T-helper 17 cell (primary cell): ENCODE data around the gene APOBEC4. TPM values are rescaled to one million over a fixed set of nuclear protein-coding genes. Genes with fewer than 3 reads are reported as not detected.

Experiments used
- ATAC-seq: fragments of 150-1000 bp; cut with Tn5 transposase; 2 replicates; pipeline ENCODE4 v1.10.0; 2021; ENCODE audit warnings: mild to moderate bottlenecking, moderate library complexity
- DNase-seq, 3 donors: peaks; one replicate each; pipeline versions ENCODE4 v3.0.0 to v3.0.0-alpha.2; 2020 to 2021
- H3K9me3 ChIP-seq: one replicate; pipeline ENCODE4 v1.7.0; 2013; ENCODE audit warnings: low read length, mild to moderate bottlenecking; ENCODE audit not compliant: control insufficient read depth, poor library complexity, severe bottlenecking
- H3K27ac Mint-ChIP-seq: one replicate; pipeline ENCODE4 v1.8.0; 2022; ENCODE audit warnings: mild to moderate bottlenecking, moderate library complexity, mixed read lengths
- H3K27me3 Mint-ChIP-seq: one replicate; pipeline ENCODE4 v1.8.0; 2022; ENCODE audit warnings: mixed read lengths
- H3K36me3 Mint-ChIP-seq: one replicate; pipeline ENCODE4 v1.8.0; 2022; ENCODE audit warnings: low read depth, mixed read lengths
- H3K4me1 Mint-ChIP-seq: one replicate; pipeline ENCODE4 v1.8.0; 2022; ENCODE audit warnings: mild to moderate bottlenecking, mixed read lengths
- H3K4me3 Mint-ChIP-seq: one replicate; pipeline ENCODE4 v1.8.0; 2022; ENCODE audit warnings: mild to moderate bottlenecking, moderate library complexity, mixed read lengths
- total RNA-seq, 4 donors: library from RNA in 2 of 4; stranded (reverse) in 2 of 4; gene quantifications; one replicate each; pipeline ENCODE4 v1.2.3 and lab custom pipeline; 2022 to 2026

The APOBEC4 gene
- not detected for total RNA-seq
- 0 reads per million in 2 donors for total RNA-seq (lab: John Stamatoyannopoulos, UW)

GRCh38 chr1:183652547-183653461, at the start of gene APOBEC4:
APOBEC4 (minus strand) TSS chr1:183653316; CDS start chr1:183648781, 4,535 bp downstream.
- H3K9me3 ChIP-seq: no peaks in the 10 kb centered on the region
- peaks cover 28% of the 10 kb centered on the region for H3K4me1 Mint-ChIP-seq
- peak within 1 kb of the TSS; percentile 58 for H3K4me3 Mint-ChIP-seq
- peak; percentile 58 for ATAC-seq
- DNase-seq: no peak
- peak within 1 kb of the TSS; percentile 91 for H3K27ac Mint-ChIP-seq
- peaks cover 2% of the 10 kb centered on the region for H3K27me3 Mint-ChIP-seq
- no peaks in the 10 kb centered on the region for H3K36me3 Mint-ChIP-seq

GRCh38 chr1:183702813-183703198, 49.7 kb upstream of the APOBEC4 start:
- Mint-ChIP-seq H3K36me3 (no peaks in the 10 kb centered on the region), H3K27me3 (no peaks in the 10 kb centered on the region), H3K4me3 (no peak overlapping the region), H3K27ac (no peak overlapping the region), H3K4me1 (peaks cover 10% of the 10 kb centered on the region)
- no peaks in the 10 kb centered on the region for H3K9me3 ChIP-seq
- ATAC-seq (no peak), DNase-seq (no peak)

- peaks cover 10% of the 10 kb centered on the region for H3K4me1 Mint-ChIP-seq
- H3K27me3 Mint-ChIP-seq: no peaks in the 10 kb centered on the region
- H3K36me3 Mint-ChIP-seq: no peaks in the 10 kb centered on the region
- no peak overlapping the region for H3K4me3 Mint-ChIP-seq
- ATAC-seq: no peak
- H3K27ac Mint-ChIP-seq: no peak overlapping the region
- DNase-seq: no peak
- no peaks in the 10 kb centered on the region for H3K9me3 ChIP-seq
Observed at GRCh38 chr1:183702087-183702812, 49.1 kb upstream of the APOBEC4 start.

- no peaks in the 10 kb centered on the region for H3K27me3 Mint-ChIP-seq
- H3K4me3 Mint-ChIP-seq: no peak overlapping the region
- H3K36me3 Mint-ChIP-seq: no peaks in the 10 kb centered on the region
- DNase-seq (no peak), ATAC-seq (no peak)
- no peaks in the 10 kb centered on the region for H3K9me3 ChIP-seq
- H3K4me1 Mint-ChIP-seq: peaks cover 10% of the 10 kb centered on the region
- H3K27ac Mint-ChIP-seq: no peak overlapping the region
Observed at GRCh38 chr1:183699616-183700160, 46.6 kb upstream of the APOBEC4 start.

GRCh38 chr1:183697814-183698590, 44.9 kb upstream of the APOBEC4 start:
- no peak for ATAC-seq
- peaks cover 2% of the 10 kb centered on the region for H3K36me3 Mint-ChIP-seq

GRCh38 chr1:183696981-183697380, 43.9 kb upstream of the APOBEC4 start:
- H3K27ac Mint-ChIP-seq: no peak overlapping the region
- H3K4me1 Mint-ChIP-seq: peaks cover 12% of the 10 kb centered on the region
- ATAC-seq (no peak), DNase-seq (no peak)
- H3K36me3 Mint-ChIP-seq: peaks cover 2% of the 10 kb centered on the region
- H3K27me3 Mint-ChIP-seq: no peaks in the 10 kb centered on the region
- H3K4me3 Mint-ChIP-seq: no peak overlapping the region
- no peaks in the 10 kb centered on the region for H3K9me3 ChIP-seq

More at GRCh38 chr1:183697814-183698590, 44.9 kb upstream of the APOBEC4 start:
- Mint-ChIP-seq H3K4me3 (no peak overlapping the region), H3K4me1 (peaks cover 12% of the 10 kb centered on the region), H3K27ac (no peak overlapping the region), H3K27me3 (no peaks in the 10 kb centered on the region)
- H3K9me3 ChIP-seq: no peaks in the 10 kb centered on the region
- no peak for DNase-seq

- peaks cover 12% of the 10 kb centered on the region for H3K4me1 Mint-ChIP-seq
- no peak overlapping the region for H3K27ac Mint-ChIP-seq
- H3K9me3 ChIP-seq: no peaks in the 10 kb centered on the region
- H3K4me3 Mint-ChIP-seq: no peak overlapping the region
- H3K27me3 Mint-ChIP-seq: peaks cover 5% of the 10 kb centered on the region
- ATAC-seq: no peak
- no peak for DNase-seq
- peaks cover 2% of the 10 kb centered on the region for H3K36me3 Mint-ChIP-seq
Observed at GRCh38 chr1:183694755-183695154, 41.6 kb upstream of the APOBEC4 start.

GRCh38 chr1:183694066-183694465, 41.0 kb upstream of the APOBEC4 start:
- peaks cover 2% of the 10 kb centered on the region for H3K36me3 Mint-ChIP-seq
- ATAC-seq: no peak
- H3K27ac Mint-ChIP-seq: no peak overlapping the region
- no peaks in the 10 kb centered on the region for H3K9me3 ChIP-seq
- no peak for DNase-seq
- peaks cover 5% of the 10 kb centered on the region for H3K27me3 Mint-ChIP-seq
- H3K4me1 Mint-ChIP-seq: peaks cover 12% of the 10 kb centered on the region
- no peak overlapping the region for H3K4me3 Mint-ChIP-seq

GRCh38 chr1:183693521-183693920, 40.4 kb upstream of the APOBEC4 start:
- DNase-seq (no peak), ATAC-seq (no peak)
- Mint-ChIP-seq H3K27ac (no peak overlapping the region), H3K4me3 (no peak overlapping the region), H3K4me1 (peaks cover 9% of the 10 kb centered on the region), H3K36me3 (peaks cover 2% of the 10 kb centered on the region), H3K27me3 (peaks cover 5% of the 10 kb centered on the region)
- no peaks in the 10 kb centered on the region for H3K9me3 ChIP-seq

GRCh38 chr1:183689762-183690204, 36.7 kb upstream of the APOBEC4 start:
- no peak overlapping the region for H3K27ac Mint-ChIP-seq
- peaks cover 2% of the 10 kb centered on the region for H3K36me3 Mint-ChIP-seq
- peaks cover 5% of the 10 kb centered on the region for H3K27me3 Mint-ChIP-seq
- H3K4me1 Mint-ChIP-seq: peaks cover 2% of the 10 kb centered on the region
- DNase-seq (no peak), ATAC-seq (no peak)
- no peaks in the 10 kb centered on the region for H3K9me3 ChIP-seq
- H3K4me3 Mint-ChIP-seq: no peak overlapping the region

- Mint-ChIP-seq H3K27ac (no peak overlapping the region), H3K36me3 (peaks cover 6% of the 10 kb centered on the region), H3K4me1 (peaks cover 2% of the 10 kb centered on the region), H3K4me3 (no peak overlapping the region), H3K27me3 (peaks cover 16% of the 10 kb centered on the region)
- no peak for DNase-seq
- H3K9me3 ChIP-seq: no peaks in the 10 kb centered on the region
- ATAC-seq: no peak
Observed at GRCh38 chr1:183688341-183689060, 35.4 kb upstream of the APOBEC4 start.
